ENCODE data around the gene CLEC2L. TPM values are rescaled to one million over a fixed set of nuclear protein-coding genes. Genes with fewer than 3 reads are reported as not detected.
"Not testable (repeated sequence)": the region's sequence is repeated elsewhere in the genome, so short reads cannot be mapped to it uniquely, and the experiment has no call there.

The CLEC2L gene
- total RNA-seq, 1 donor from 2014 or later: not detected

DNA sequence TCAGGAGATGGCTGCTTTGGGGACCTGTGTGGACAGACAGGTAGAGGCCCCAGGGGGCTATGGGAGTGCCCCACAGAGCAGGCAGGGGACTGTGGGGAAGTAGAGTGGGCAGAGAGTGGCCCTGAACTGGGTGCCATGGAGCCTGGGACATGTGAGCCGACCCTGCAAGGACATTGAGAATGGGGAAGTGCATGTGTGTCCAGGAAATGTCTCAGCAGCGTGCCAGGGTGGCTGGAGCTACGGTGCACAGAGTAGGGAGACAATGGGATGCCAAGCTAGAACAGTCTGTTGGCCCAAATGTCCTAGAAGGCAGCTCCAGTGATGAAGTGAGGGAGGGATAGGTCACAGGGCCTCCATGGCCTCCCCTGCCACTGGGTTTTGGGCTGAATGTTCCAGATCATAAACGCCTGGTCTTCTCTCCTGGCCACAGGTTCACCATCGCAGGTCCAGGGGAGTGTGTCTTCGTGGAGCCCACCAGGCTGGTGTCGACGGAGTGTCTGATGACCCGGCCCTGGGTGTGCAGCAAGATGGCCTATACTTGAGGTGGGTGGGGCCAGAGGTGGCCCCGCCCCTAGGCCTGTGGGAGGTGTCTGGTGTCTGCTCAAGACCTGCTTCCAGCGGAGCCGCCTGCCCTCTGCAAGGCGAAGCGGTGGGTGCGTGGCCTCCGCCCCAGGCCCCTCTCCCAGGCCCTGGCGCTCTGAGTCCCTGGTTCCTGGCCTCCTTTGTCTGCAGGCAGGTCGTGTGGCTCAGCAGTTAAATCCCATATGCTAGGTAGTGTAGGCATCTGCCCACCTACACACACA is 20.5 kb downstream of the CLEC2L start:
- DNase-seq (ENCODE audit: missing footprints): no peak
- ATAC-seq: peak; percentile 26
- intact Hi-C loops (cut with DNase I): no loop called here

DNA sequence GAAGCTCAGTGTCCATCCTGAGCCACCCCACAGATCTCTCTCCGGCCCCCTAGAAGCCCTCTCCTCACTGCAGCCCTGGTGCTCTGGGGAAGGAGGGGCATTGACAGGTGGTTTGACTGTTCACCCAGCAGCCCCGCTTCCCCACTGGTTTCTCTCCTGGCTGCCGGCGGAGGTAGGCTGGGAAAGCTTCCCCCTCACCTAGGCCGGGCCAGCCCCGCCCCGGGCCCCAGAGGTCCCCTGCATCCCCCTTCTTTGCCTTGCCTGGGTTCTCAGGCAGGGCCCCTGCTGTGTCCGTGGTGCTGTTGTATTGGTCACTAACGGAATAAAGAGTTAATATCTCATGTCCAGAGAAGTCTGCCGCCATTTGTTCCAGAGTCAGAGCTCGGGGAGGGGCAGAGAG is 21.2 kb downstream of the CLEC2L start:
- no peak for DNase-seq (ENCODE audit: missing footprints)
- intact Hi-C loops (cut with DNase I): no loop called here

DNA sequence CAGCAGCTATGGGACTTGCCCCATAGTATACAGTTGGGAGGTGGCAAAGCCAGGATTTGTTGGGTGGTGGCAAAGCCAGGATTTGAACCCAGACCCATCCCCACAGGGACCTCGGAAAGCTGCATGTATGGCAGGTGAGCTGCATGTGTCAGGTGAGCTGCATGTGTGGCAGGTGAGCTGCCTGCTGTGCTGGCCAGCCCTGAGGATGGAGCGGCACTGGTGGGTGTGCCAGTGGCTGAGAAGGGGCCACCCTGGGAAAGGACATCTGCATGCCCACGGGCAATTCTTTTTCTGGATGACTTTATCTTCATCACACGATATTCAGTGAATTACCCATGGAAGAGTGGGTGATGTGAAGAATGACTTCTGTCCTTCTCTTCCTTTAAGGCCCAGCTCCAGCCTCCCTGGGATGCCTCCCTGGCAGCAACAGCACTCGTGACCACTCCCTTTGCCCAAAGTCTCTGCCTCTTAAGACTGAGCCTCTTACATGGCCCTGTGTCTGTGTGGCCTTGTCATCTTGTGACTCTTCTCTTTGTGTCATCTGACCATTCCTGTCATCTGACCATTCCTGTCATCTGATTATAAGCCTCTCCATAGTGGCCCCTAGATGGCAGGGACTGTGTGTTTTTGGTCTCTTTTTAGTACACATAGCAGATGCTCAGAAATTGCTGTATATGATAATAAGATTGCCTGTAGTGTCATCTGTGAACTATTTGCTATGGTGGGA is 25.0 kb downstream of the CLEC2L start:
- intact Hi-C loops (cut with DNase I): no loop called here
- ATAC-seq (no peak), DNase-seq (ENCODE audit: missing footprints) (no peak)

More for the DNA sequence above, 21.2 kb downstream of the CLEC2L start:
- no peak for ATAC-seq

DNA sequence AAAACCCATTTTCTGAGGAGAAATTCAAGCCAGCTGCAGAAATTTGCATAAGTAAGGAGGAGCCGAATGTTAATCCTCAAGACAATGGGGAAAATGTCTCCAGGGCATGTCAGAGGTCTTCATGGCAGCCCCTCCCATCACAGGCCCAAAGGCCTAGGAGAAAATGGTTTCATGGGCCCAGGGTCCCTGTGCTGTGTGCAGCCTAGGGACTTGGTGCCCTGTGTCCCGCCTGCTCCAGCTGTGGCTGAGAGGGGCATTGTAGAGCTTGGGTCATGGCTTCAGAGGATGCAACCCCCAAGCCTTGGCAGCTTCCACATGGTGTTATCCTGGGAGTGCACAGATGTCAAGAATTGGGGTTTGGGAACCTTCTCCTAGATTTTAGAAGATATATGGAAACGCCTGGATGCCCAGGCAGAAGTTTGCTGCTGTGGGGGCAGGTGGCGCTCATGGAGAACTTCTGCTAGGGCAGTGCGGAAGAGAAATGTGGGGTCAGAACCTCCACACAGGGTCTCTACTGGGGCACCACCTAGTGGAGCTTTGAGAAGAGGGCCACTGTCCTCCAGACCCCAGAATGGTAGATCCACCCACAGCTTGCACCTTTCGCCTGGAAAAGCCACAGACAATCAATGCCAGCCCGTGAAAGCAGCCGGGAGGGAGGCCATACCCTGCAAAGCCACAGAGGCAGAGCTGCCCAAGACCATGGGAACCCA is 30.7 kb downstream of the CLEC2L start:
- DNase-seq (ENCODE audit: missing footprints); intact Hi-C loops (cut with DNase I): not testable (repeated sequence)

DNA sequence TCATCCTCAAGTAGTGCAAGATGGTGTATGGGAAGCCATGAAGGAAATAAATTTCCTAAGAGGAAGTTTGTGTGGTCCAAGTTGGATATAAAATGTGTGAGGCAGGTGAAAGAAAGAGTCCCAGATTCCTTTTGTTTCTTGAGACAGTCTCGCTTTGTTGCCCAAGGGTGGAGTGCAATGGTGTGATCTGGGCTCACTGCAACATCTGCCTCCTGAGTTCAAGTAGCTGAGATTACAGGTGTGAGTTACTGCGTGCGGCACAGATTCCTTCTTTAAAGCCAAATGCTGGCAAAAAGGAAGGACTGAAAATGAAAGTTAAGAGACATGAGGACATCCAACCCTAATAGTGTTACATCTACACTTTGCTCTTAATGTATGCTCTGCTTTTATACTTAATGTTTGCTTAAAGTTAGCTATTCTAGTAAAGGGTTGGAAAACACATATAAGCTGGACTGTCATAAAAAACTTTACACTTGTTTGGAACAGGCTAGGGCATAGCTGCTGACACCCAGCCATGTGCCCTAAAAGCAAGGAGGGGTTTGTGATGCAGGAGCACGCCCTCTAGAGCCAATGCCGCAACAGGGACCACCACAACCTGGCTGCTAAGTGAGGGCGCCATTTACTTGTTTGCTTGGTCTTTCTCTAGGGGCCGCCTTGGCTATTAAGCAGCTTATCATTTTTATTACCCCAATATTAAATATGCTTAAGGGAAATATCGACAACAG is 34.5 kb downstream of the CLEC2L start:
- DNase-seq (ENCODE audit: missing footprints) (no peak), ATAC-seq (no peak)
- intact Hi-C loops (cut with DNase I): no loop called here

More for the DNA sequence above, 30.7 kb downstream of the CLEC2L start:
- ATAC-seq: not testable (repeated sequence)

DNA sequence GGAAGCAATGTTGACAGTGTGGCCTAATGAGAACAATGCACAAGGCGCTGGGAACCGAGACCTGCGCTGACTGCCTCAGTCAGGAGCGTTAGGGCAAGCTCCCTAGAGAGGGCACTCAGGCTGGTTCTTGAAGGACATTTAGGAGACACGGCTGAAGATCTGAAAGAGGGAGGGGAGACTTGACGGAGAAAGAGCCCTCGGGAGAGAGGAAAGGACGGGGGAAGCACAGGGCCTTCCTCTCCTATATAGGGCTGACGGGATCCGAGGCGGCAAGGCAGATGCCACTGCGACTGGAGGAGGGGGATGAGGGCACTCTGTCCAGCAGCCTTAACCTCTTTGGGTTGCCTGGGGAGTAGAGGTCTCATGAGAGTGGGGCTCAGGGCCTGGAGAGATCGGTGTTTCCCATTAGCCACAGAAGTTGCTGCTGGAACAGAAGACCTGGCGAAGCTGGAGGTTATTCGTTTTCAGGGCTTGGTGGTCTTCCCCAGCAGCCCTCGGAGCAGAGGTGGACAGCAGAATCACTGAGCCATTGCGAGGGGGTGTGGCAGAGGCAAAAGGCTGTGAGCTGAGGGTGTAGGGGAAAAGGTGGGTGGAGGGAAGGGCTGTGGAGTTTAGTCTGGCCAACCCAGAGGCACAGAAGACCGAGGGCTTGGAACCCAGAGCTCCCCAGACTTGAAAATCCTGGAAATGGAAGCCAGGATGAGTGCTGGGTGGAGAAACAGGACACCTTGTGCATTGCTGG is 36.0 kb downstream of the CLEC2L start:
- DNase-seq (ENCODE audit: missing footprints): no peak
- ATAC-seq: no peak
- intact Hi-C loops (cut with DNase I): no loop called here

DNA sequence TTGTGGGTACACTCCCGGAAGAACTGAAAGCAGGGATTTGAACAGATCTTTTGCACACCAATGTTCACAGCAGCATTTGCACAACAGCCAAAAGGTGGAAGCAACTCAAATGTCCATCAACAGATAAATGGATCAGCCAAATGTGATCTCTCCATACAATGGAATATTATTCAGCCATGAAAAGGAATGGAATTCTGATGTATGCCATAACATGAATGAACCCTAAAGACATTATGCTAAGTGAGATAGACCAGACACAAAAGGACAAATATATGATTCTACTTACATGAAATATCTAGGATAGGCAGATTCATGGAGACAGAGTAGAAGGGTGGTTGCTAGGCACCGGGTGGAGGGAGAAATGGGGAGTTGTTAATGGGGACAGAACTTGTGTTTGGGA is 36.7 kb downstream of the CLEC2L start:
- DNase-seq (ENCODE audit: missing footprints) (no peak), ATAC-seq (no peak)
- intact Hi-C loops (cut with DNase I): no loop called here

DNA sequence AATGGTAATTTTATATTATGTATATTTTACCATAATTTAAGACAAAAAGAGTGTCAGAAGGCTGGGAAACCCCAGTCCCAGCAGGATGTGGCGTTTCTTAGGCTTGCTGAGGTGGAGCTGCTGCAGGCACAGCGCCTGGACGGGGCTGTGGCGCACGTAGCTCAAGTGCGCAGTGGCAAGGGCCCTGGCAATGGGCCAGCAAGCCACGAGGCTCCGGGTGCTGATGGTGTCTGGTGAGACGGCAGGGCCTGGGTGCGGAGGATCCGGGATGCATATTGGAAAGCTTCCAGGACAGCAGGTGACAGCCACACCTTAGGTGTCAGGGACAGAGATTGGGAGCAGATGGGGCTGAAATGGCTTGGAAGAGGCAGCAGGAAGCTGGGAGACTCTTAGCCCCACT is 37.2 kb downstream of the CLEC2L start:
- no peak for ATAC-seq
- intact Hi-C loops (cut with DNase I): no loop called here
- DNase-seq (ENCODE audit: missing footprints): no peak

DNA sequence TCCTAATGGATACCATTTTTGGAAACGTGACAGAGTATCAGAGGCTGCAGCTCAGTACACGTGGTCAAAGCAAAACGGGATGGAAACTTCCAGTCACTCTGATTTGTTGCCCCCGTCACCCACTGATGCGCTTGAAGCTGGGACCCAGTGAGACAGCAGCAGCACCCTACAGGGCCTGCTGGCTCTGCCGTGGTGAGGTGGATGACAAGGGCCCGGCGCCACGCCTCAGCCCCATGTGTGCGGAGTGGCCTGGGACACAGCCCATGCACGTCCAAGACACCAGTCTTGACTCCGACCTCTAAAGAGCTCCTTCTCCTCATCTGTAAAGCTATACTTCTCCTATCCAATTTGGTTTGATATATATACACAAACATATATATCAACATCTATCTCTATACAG is 39.0 kb downstream of the CLEC2L start:
- intact Hi-C loops (cut with DNase I): no loop called here
- ATAC-seq (no peak), DNase-seq (ENCODE audit: missing footprints) (no peak)

DNA sequence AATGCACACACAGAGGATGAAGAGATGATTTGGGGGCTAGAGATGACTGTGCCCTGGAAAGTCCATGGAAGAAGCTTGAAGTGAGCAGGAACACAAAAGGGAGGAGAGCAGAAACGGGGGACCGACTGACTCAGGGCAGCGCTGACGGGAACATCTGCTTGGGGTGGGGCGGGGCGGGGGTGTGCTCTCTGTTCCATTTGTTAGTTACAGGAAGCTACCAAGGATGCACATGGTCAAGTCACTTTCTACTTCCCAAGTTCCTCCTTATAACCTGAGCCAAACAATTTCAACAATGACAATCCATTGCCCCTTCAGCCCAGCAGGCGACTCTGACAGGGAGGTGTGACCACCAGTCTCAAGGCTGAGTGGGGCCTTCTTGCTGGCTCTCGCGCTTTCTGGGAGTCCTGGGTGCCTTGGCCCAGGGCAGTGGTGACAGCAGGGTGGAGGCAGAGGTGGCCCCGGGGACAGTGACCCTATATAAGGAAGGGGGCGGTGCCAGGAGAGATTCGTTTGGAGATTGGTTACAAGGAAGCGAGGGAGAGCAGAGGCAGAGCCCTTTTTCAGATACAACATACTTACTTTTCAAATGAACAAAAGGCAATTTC is 39.6 kb downstream of the CLEC2L start:
- DNase-seq (ENCODE audit: missing footprints) (no peak), ATAC-seq (no peak)
- intact Hi-C loops (cut with DNase I): no loop called here

DNA sequence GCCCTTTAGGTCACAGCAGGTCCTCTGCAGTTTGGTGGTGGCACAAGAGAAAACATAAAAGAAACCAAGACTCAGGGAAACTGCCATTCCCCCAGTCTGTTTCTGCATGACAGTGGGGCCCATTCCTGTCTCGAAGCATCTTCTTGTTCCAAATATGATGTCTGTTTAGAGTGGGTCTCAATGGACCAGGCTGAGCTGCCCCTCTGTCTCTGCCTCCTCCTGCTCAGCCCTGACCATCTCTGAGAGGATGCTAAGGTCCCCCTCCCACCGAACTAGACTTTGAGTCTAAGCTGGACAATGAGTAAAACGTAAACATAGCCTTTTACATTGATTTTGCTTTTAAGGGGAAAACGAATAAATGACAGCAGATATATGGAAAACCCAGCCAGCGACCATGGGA is 40.4 kb downstream of the CLEC2L start:
- ATAC-seq: no peak
- intact Hi-C loops (cut with DNase I): no loop called here
- no peak for DNase-seq (ENCODE audit: missing footprints)

DNA sequence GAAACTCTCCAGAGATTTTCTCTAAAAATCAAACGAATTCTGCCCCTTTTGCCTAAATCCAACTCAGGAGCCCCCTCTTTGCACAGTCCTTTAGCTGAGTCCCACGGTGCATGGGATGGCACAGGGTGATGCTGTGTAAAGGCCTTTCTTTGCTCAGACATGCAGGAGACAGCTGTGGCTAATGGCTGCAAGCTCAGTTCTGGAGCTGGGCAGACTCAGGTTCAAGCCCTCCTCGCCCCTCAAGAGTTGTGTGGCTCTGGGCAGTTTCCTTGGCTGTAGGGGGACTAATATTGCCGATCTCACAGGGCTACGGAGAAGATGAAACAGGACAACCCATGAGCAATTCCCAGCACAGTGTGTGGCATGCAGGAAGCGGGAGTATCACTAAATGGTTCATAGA is 42.6 kb downstream of the CLEC2L start:
- intact Hi-C loops (cut with DNase I): no loop called here
- ATAC-seq (no peak), DNase-seq (ENCODE audit: missing footprints) (no peak)

DNA sequence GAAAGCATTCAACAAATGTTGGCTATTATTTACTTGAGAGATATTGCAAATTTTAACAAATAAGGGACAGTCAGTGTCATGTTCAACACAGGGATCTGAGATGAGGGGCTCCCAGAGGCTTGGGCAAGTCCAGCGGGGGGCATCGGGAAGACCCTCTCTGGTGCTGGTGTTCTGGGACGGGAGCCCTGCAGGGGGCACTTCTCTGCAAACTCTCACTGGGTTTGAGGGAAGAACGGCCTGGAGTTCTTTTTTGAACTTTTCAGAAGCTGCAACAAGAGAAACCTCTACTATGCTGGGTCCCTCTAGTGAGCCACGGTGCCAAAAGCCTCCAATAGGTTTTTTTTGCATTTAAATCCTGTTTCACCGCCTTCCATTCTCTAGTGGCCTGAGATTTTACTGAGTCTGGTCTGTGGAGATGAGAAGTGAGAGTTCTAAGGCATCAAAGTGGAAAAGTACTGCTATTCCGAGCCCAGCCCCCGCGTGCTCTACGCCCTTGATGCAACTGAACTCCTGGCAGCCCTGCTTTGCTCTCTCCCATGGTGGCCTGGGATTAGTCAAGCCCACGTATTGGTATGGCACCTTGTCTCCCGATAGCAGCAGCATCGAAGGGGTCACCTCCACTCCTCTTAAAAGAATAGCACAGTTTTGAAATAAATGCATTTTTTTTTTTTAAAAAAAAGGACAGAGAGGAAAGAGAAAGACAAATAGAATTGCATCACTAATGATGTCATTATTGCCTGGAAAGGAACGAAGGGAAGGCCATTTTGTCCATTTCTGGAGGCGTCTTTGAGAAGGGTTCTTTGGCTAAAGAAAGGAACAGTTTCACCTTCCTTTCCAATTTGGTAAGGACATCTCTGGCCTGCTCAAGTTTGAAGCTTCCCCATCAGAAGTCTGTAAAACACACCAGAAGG is 43.5 kb downstream of the CLEC2L start:
- intact Hi-C loops (cut with DNase I): no loop called here
- DNase-seq (ENCODE audit: missing footprints) (no peak), ATAC-seq (no peak)

DNA sequence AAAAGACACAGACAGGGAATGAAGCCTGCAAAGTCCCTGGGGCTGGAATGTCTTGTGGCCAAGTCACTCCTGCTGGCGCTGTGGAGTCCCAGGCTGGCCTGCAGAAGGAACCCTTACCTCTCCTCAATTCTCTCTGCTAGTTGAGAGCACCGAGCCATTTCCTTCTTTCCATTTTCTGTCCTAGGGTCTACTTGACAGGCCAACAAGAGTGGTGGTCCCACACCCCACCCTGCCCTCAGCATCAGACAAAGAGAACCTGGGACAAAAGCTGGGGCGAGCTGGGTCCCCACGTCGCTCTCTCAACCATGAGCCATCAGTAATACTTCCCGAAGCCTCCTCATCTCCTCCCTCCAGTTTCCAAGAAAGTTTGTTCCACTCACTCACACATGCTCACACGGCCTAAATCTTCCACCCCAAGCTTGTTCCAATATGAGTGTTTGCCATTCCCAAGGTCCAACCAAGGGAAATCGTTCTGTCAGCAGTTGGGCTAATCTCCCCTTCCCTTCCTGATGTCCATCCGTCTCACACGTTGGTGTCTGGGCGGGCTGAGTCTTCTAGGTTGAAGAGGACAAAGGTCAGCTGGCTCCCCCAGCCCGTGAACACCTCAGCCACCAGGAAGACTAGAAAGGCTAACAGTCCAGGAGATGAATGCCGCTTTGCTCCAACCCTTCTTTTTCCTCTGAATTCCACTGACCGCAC is 44.3 kb downstream of the CLEC2L start:
- no peak for ATAC-seq
- no peak for DNase-seq (ENCODE audit: missing footprints)
- intact Hi-C loops (cut with DNase I): no loop called here

DNA sequence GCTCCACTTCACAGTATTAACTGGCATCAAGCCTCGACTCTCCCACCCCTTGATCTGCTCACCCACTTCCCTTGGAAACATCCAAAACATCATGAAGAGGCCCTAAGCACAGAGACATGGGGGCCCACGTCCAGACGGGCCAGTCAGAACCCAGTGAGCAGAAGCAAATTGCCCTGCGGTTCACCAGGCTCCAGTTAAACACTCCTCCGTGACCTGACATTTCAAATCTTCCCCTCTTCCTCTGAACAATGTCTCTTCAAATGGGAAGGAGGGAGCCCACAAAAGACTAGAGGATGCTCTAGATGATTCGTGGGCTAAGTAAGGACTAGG is 44.8 kb downstream of the CLEC2L start:
- no peak for ATAC-seq
- DNase-seq (ENCODE audit: missing footprints): no peak
- intact Hi-C loops (cut with DNase I): no loop called here

DNA sequence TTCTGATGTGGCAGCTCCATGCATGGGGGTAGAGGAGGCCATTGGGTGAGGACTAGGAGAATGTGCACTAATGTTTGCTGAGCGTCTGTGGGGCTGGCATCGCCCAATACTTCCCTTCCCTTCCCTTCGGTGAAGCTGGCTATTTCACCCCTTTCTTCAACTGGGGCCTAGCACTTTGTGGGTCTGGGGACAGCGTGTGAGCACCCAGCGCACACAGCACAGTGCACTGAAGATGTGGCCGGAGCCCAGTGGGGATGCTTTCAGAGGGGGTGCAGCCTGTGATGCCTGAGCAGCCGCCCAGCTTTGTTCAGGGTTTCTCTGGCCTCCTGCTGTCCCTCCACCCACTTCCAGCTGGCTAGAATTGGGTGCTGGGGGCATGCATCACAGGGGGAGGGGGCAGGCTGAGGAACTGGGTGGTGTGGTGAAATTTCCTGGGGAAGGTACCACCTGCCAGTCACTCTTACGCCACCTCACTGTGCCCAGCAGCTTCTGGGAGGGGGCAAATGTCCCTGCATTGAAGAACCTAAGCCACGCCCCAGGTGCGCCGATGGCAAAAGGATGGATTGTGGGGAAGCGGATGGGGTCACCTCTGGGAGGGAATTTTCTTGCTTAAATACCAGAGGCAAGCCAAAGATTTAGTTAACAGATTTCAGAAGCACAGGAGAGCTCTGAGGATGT is 45.5 kb downstream of the CLEC2L start:
- DNase-seq (ENCODE audit: missing footprints): no peak

More for the DNA sequence above, 45.5 kb downstream of the CLEC2L start:
- intact Hi-C loops (cut with DNase I): no loop called here
- ATAC-seq: no peak
